GM10266 (cell line): ENCODE results near the gene CCDC85C.
A peak's percentile ranks its signal among the peaks of the same experiment; 100 is the strongest.

Source experiments
- DNase-seq: peaks from one replicate; pipeline ENCODE4 v3.0.0; 2012; ENCODE audit errors: extremely low spot score
- CTCF ChIP-seq: IDR thresholded peaks from 2 replicates; pipeline ENCODE4 v1.5.1; 2012; ENCODE audit warnings: mild to moderate bottlenecking, low read depth; ENCODE audit not compliant: control insufficient read depth, insufficient read depth; ENCODE audit errors: missing control alignments

Gene CCDC85C

DNA sequence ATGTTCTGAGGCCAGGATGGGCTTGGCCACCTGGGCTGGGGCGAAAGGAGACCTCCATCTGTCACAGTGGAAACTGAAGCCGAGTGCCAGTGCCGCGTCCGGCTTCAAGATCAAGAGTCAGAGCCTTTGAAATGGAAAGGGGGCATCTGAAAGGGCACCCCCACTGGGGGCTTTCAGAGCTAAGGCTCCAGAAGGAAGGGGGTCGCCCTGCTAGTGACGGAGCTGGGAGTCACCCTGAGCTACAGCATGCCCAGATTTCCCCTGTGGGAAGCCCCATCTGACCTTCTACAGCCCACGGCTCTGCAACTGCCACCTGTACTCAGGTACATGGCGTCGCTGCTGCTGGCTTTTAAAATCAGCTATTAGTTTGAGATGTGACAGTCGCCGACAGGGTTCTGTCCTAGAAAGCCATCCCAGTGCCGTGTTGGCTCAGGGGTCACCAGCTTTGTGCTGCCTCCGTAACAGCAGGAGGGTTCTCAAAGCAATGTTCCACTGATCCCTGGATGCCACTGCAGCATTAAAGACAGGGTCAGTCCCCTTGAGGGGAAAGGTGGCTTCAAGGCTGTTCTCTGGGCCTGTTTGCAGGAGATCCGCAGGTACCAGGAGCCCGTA, 91.3 kb downstream of the CCDC85C start:
- DNase-seq = no peak
- no peak for TF ChIP-seq CTCF

GRCh38 chr14:99512110-99512449, 91.9 kb downstream of the CCDC85C start:
- no peak for DNase-seq
- no peak for TF ChIP-seq CTCF

DNA sequence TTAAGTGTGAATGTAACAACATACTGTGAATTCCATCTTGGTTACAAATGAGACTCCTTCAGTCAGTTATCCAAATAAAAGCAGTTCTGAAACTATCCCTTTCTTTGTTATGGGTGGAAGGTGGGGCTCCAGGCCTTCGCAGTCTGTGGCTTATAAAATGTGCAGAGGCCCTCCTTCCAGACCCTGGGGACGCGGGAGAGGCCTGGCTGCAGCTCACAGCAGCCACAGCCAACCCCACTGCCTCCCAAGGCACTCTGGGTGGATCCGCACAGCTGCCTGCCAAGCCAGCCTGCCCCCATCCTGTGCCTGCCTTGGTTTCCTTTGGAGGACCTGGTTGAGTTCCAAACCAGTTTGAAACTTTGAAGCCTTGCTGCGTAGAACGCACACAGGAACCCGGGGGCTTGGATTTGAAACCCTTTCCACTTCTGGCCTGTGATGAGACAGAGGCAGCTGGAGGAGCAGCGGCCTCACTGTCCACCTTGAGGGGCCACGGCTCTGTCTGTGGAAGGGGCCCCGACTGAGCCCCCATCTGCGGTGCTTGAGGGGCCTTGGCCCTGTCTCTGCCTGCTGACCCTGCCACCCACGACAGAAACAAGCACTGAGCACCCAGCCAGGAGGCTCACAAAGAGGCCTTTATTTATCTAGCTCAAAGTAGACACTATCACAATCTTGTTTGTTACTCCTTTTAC, 92.4 kb downstream of the CCDC85C start:
- DNase-seq = no peak
- TF ChIP-seq CTCF = no peak

DNA sequence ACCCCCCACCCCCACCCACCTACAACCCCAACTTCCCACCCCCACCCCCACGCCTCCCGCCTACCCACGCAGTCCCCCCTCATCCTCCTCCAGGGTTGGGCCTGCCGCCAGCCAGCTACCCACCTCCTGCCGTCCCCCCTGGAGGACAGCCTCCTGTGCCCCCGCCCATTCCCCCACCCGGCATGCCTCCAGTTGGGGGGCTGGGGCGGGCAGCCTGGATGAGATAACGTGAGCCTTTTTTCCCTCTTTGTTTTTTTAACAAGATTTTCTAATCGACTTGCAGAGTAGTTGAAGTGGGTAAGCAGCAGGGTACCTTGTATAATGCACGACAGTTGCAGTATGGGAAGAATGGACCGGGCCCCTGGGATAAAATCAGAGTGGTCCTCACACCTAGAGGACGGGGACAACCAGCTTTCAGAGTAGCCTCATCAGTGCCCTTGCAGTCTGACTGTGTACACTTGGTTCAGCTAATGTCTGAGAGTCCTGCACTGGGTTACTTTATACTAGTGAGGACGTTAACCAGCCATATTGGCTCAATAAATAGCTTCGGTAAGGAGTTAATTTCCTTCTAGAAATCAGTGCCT, 93.4 kb downstream of the CCDC85C start:
- no peak for DNase-seq
- TF ChIP-seq CTCF = no peak

DNA sequence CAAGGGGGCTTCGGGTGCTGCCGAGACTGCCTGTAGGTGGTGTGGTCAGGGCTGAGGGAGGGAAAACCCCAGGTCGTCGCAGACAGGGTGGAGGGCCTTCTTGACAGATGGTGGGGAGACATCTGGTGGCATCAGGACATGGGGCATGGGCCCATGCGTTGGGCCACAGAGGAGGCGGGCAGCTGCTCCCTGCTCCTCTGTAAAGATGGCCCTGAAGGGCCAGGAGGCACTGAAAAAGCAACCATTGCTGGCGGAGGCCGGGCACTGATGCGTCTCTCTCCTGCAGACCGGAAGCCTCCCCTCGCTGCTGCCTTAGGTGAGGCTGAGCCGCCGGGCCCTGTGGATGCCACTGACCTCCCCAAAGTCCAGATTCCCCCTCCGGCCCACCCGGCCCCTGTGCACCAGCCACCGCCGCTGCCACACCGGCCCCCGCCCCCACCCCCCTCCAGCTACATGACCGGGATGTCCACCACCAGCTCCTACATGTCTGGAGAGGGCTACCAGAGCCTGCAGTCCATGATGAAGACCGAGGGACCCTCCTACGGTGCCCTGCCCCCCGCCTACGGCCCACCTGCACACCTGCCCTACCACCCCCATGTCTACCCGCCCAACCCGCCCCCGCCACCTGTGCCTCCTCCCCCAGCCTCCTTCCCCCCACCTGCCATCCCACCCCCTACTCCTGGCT, 94.0 kb downstream of the CCDC85C start:
- DNase-seq = no peak
- TF ChIP-seq CTCF = no peak

DNA sequence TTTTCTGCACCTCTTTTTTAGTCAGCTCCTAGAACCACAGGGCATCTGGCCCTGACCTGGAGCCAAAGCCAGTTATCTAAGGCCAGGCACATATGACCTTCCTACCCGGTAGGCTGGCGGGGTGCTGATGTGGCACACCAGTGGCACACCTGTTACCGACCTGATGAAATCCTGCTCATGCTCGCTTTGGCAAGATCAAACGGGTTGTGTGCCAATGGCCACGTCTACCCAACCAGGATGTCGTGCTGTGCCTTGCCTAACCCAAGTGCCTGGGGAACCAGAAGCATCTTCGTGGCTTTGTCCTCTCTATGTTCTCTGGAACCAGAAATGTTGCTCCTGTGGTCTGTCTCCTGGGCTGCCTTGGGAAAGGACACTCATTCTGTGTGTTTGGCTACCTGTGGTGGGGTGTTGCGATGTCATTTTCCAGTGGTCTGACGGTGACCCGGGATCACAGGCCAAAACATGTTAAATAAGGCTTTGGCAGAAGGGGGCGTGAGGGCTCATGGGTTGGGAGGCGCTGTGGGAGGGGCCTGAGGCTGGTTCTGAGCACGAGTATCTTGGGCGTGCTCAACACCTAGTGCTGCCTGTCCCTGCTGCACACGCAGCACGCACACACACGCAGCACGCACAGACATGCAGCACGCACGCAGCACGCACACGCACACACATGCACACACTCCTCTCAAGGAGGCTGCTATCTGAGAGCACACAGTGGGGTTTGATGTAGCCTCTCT, 94.9 kb downstream of the CCDC85C start:
- TF ChIP-seq CTCF = no peak
- peak; percentile 8 for DNase-seq
